Activated CD4-positive, alpha-beta T cell treated with anti-CD3 and anti-CD28 coated beads, Interleukin-2, Interleukin-6, amounts not matched to agents 100 ng/mL and 50 ng/mL, durations not matched to agents 16 hours and 8 hours (primary cell): ENCODE measurements around the gene TUBB1.
A peak's percentile ranks its signal among the peaks of the same experiment; 100 is the strongest.
"Not testable (repeated sequence)": the region's sequence is repeated elsewhere in the genome, so short reads cannot be mapped to it uniquely, and the experiment has no call there.

Experiments
- DNase-seq: peaks from one replicate; pipeline ENCODE4 v3.0.0-alpha.2; 2020

TUBB1 gene

DNA sequence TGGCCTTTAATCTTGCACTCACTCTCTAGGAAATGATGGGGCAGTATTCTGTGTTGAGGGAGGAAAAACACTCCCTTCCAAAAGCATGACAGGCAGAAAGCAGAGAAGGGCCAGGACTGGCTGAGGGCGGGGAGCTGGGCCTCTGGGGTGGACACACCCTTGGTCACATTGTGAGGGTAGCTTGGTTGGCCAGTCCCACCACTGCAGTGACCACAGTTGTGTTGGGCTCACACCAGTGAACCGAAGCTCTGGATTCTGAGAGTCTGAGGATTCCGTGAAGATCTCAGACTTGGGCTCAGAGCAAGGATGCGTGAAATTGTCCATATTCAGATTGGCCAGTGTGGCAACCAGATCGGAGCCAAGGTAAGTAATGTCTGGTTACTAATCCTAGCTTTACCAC lies at the start of gene TUBB1:
TSS of gene TUBB1 (plus strand) at position 213 of the 400 bp plus-strand sequence. CDS start at position 307, 94 bp downstream.
- no peak for DNase-seq

DNA sequence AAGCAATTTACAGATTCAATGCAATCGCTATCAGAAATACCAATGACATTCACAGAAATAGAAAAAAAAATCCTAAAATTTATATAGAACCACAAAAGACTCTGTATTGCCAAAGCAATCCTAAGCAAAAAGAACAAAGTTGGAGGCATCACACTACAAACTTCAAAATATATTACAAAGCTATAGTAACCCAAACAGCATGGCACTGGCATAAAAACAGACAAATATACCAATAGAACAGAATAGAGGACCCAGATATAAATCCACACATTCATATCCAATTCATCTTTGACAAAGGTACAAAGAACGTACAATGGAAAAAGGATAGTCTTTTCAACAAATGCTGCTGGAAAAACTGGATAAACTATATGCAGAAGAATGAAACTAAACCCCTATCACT lies 49.8 kb upstream of the TUBB1 start:
- no peak for DNase-seq

DNA sequence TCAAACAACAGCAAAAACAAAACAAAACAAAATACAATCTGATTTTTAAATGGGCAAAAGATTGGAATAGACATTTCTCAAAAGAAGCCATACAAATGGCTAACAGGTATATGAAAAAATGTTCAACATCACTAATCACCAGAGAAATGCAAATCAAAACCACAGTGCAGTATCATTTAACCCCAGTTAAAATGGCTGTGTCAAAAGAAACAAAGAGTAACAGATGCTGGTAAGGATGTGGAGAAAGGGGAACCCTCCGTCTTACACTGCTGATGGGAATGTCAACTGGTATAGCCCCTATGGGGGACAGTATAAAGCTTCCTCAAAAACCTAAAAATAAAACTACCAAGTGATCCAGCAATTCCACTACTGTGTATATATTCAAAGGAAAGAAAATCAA lies 49.1 kb upstream of the TUBB1 start:
- DNase-seq, result no peak

DNA sequence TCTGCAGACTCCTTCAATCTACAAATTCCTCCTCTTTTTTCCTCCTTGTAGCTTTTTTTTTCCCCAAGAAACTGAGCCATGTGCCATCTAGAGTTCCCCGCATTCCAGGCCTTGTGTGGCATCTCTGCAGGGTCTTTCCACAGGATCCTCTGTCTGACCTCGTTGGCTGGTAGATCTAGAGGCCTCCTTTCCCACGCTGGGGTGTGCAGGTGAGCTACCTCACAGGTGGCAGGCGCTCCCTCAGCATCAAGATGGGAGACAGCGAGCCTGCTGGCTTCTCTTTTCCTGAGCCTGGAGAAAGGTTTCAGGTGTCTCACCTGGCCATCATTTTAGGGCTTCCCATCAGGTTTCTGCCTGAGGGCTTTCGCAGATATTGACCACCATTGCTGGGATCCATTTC lies 47.8 kb upstream of the TUBB1 start:
- DNase-seq, result no peak

DNA sequence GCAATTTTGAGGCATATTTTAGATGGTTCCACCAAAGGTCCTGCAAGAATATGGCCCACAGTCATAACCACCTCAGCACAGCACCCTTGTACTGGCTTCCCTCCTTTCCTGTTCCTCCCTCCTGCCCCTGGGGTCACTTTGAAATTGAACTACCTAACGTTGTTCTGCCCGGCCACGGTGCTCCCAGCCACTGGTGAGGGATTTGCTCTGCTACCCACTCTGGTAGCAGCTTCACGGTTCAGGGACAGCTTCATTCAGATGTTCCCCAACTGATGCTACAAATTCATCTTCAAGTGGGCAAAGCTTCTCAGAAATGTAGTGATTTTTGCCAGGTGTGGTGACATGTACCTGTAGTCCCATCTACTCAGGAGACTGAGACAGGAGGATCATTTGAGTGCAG lies 46.0 kb upstream of the TUBB1 start:
- no peak for DNase-seq

DNA sequence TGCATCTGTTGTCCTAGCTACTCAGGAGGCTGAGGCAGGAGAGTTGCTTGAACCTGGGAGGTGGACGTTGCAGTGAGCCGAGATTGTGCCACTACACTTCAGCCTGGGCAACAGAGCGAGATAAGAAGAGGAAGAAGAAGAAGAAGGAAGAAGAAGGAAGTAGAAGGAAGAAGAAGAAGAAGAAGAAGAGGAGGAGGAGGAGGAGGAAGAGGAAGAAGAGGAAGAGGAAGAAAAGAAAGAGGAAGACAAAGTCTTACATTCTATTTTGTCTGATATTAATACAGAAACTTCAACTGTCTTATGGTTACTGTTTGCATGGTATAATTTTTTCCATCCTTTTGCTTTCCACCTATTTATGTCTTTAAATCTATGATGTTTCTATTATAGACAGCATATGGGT lies 45.4 kb upstream of the TUBB1 start:
- no peak for DNase-seq

DNA sequence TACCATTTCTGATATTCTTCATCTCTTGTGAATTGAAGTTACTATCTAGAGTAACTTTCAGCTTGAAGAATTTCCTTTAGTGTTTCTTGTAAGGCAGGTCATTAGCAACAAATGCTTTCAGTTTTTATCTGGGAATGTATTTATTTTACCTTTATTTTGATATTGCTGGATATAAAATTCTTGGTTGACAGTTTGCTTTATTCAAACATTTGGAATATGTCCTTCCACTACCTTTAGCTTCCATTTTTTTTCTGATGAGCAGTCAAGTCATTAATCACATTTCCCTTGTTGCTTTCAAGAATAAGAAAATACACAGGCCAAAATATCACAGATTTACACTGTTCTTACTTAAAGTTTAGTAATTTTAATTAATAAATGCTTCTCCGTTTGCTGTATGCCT lies 43.9 kb upstream of the TUBB1 start:
- no peak for DNase-seq

DNA sequence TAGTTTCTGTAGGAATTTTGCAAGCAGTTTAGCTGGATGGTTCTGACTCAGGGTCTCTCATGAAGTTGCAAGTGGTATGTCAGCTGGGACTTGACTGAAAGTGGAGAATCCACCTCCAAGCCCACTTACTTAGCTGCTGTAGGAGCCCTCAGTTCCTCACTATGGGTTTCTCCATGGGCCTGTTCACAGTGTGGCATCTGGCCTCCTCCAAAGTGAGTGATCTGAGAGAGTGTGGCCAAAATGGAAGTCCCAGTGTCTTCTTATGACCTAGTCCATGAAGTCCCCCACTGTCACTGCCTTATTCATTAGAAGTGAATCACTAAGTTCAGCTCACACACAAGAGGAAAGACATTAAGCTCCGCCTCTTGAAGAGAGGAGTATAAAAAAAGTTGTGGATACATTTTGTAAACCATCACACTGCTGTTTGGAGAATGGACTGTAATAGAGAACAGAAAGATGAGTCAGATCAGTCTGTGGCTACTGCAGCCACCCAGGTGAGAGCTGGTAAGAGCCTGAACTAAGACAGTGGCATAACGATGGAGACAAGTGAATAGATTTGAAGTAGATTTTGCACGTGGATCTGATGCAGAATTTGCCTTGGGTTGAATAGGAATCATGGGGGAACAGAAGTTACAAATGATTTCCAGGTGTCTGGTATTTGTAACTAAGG lies 43.0 kb upstream of the TUBB1 start:
- no peak for DNase-seq

DNA sequence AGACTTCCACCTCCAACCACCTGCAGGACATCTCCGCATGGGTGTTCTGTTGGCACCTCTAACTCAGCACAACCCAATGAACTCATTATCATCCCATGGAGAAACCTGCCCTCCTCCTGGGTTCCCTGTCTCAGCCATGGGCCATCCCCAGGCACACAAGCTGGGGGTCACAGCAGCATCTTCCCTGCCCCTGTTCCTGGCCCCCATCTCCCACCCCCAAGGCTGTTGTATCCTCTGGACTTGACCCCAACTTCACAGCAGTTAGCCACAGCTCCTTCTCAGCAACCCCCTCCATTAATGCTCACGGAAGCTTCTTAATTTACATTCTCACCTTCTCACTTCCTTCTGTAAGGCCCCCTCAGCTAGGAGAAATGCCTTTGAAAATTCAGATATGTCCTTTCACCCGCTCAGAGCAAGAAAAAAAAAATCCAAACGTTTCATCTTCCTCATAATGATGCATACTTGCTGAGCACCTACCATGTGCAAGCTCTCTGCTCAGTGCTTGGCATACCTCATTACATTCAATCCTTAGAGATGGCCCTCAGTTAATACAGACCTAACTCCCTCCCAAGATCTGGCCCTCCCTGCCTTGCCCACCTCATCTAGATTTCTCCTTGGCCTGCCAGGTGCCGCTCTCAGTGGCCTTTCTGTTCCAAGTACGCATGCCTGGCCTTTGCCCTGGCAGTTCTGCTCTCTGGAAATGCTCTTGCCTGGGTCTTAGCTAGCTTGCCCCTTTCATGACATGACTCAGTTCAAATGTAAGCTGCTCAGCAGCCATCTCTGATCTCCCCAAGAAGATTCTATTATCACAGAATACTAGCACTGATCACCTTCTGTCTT lies 40.7 kb upstream of the TUBB1 start:
- DNase-seq, result no peak

DNA sequence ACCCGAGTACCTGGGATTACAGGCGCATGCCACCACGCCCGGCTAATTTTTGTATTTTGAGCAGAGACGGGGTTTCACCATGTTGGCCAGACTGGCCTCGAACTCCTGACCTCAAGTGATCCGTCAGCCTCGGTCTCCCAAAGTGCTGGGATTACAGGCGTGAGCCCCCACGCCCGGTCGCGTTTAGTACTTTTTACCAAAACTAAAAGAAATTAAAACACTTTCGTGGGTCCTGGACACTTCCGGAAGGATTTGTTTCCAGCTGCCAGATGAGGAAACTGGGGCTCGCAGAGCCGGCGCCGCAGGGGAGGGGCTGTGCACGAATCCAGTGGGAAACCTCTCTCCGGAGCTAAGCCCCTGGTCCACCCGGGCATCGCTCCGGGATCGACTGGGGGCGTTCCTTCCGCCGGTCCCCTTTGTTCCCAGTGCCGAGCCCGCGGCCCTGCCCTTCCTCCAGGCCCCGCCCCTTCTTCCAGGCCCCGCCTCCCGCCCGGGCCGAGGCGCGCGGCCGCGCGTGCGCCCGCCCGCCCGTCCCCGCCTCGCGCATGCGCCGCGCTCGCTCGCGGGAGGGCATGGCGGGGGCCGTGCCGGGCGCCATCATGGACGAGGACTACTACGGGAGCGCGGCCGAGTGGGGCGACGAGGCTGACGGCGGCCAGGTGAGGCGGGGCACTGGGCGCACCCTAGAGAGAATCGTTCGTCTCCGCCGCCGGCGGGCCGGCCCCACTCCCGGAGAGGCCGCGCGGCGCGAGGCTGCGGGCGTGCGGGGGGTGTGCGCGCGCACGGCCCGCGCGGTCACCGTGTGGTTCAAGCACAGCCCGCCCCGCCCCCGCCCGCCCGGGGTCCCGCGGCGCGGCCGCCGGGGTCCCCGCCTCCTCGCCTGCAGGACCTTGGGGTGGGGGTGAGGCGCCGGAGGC lies 38.3 kb upstream of the TUBB1 start, which contains the start of gene NELFCD:
TSS of gene NELFCD (plus strand) at position 546 of the 917 bp plus-strand sequence. CDS start at position 600, 54 bp downstream.
- peak; percentile 94 for DNase-seq

DNA sequence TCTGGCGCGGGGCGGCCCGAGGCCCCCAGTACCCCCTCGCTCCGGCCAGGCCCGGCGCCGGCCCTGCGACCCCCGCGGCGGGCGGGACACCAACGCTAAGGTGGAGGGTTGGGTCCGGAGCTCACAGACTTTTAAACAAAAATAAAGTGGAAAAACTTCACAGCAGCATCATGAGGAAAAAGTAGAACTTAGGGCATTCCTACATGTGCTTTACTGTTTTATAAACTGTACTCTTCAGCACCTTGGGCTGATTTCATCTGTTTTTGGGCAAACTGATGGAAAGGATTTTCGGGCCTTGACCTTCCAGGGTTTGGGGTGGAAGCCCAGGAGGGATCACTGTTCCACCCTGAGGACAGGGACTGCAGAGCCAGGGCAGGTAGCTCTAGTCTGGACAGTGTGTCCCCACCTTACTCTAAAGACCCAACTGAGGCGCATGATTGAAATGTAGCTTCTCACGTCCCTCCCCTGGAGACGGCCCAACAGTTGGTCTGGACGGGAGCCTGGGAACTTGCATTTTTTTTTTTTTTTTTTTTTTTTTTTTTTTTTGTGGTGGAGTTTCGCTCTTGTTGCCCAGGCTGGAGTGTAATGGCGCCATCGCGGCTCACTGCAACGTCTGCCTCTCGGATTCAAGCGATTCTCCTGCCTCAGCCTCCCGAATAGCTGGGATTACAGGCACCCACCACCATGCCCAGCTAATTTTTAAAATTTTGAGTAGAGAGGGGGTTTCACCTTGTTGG lies 37.4 kb upstream of the TUBB1 start:
- DNase-seq, result peak; percentile 38

DNA sequence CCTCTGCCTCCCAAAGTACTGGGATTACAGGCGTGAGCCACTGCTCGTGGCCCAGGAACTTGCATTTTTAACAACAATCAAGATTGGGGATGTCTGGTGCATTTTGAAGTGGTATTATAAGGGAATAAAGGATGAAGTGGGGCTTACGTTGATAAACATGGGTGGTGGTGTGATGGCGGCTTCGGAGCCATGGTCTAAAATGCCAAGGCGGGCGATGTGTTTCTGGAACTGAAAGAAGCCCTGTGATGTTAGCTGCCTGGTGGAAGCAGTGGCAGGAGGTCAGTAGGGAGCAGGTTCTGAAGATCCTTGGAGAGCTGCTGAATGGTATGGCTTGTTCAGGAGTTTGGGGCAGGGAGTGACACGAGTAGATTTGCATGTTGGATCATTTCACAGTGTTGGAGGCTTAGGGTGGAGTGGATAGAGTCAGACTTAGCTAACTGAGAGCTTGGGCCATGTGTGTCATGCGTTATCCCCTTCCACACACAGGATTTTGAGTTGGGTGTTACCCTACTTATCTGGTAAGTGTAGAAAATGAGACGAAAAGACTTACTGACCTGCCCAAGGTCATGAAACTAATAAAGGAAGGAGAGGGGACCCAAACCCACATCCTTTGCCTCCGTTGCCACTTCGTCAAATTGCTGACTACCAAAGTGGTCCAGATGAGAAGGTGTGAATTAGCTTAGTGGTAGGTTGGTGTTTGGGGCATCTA lies 36.7 kb upstream of the TUBB1 start:
- DNase-seq, result peak; percentile 46

DNA sequence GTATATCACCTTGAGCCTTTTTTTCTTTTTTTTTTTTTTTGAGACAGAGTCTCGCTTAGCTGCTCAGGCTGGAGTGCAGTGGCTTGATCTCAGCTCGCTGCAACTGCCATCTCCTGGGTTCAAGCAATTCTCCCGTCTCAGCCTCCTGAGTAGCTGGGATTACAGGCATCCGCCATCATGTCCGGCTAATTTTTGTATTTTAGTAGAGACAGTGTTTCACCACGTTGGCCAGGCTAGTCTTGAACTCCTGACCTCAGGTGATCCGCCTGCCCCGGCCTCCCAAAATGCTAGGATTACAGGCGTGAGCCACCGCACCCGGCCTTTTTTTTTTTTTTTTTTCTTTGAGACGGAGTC lies 36.1 kb upstream of the TUBB1 start:
- DNase-seq, result not testable (repeated sequence)

DNA sequence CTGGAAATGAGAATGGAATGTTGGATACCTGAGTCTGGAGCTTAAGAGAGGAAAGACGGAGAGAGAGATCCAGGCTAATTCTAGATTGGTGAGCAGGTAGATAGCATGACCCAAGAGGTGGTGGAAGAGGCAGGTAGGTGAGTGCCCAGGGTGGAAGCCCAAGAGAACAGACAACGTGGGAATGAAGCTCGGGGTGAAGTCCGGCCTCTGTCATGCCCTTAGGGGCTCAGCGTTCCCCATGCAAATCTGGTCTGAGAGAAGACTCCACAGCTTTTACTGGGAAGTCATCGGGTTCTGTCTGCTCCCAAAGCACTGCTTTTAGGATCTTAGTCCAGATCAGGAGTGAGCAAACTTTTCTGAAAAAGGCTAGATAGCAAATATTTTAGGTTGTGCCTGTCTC lies 34.5 kb upstream of the TUBB1 start:
- no peak for DNase-seq

DNA sequence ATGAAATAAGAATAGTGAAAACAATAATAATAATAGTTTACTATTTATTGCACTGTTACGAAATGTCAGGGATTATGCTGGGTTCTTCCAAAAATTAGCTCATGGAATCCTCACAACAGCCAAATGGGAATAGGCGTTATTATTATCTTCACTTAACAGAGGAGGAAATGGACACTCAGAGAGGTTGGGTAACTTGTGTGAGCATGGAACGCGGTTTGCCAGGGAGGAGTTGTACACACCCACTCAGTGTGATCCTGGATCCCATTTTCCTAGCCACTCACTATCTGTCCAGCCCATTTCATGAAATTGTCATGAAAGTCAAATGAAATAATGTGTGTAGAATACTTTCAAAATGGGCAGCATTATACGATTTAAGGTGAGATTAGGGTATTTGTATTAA lies 33.6 kb upstream of the TUBB1 start:
- no peak for DNase-seq

DNA sequence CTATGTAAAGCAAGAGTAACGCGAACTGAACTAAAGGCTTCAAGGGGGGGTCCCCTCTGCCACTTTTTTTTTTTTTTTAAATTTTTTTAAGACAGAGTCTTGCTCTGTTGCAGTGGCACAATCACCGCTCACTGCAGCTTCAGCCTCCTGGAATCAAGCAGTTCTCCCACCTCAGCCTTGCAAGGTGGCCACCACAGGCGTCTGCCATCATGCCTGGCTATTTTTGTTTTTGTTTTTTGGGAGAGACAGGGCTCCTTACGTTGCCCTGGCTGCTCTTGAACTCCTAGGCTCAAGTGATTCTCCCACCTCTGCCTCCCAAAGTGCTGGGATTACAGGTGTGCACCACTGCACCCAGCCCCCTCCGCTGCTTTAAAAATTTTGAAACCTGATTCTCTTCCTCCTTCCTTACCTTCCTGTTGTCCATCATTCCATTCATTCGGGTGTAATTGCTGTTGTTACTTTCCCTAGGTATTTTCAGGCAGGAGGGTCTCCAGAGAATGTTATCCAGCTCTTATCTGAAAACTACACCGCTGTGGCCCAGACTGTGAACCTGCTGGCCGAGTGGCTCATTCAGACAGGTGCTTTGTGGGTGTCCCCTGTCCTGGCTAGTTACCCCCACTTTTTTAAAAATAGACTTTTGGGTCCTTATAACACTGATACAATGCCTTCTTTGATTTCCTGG lies 32.8 kb upstream of the TUBB1 start:
- DNase-seq, result no peak

DNA sequence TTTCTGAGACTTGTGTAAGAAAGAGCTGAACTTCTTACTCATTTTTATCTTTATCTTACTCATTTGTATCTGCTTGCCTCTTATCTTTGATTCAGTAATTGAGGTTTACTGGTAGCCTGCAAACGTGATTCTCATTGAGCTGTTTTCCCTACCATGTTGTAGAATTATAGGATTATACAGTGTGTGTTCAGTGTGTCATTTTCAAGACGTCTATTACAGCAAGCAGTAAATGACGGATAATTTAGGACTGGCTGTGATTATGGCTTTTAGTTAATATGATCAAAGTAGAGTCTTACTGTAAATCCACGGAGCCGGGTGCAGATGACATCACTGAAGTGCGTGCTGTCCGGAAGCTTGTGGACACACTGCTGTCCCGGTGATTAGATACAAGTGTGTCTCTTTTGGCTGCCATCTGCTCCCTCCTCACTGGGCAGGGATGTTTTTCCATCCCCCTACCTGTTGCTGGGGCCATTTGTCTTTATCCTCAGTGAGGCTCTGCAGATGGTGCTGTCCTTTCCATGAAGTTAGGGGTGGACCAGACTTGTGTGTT lies 32.2 kb upstream of the TUBB1 start:
- peak; percentile 29 for DNase-seq

DNA sequence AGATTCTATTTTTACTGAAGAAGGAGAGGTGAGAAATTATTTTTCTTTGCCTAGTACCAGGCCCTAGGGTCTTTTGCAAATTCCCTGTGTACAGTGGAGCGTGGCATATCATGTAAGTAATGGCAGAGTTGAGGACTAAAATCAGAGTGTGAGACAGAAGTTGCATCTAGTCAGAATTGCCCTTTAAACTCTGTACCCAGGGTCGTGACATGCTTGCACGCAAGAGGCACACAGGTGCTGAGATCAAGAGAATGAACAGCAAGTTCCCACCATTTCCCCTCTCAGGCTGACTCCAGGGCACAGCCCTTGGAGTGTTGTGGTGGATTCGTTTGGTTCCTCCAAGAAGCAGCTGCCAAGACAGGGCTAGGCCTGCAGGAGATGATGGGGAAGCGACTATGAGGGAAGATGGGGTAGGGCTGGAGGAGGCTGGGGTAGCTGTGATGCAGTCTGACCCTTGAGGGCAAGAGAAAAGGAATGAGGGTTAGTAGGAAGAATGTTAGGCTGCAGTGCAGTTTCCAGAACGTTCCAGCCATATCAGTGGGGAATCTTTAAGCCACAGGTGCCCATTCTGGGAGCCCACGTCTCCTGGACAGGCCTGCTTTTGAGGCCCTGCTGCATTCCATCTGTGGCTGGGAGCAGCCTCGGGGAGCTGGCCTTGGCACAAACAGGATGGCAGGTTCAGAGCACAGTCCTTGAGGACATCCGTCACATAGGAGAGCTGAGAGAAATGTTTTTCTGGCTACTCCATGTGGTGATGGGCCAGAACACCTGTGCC lies 31.3 kb upstream of the TUBB1 start:
- DNase-seq, result no peak

DNA sequence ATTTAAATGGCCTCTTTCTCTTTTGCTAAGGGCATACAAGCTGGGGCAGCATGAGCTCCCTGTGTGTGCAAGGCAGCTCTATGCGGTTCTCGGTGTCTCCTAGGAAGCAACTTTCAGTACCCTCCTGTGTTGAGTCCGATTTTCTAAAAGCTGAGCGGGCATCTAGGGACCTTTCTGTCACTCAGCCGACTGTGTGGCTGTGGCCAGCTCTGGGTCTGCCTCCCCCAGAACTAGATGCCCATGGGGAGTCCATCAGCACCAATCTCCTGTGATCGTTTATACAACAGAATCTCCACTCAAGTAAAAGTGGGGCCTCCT lies 30.7 kb upstream of the TUBB1 start:
- DNase-seq, result no peak

DNA sequence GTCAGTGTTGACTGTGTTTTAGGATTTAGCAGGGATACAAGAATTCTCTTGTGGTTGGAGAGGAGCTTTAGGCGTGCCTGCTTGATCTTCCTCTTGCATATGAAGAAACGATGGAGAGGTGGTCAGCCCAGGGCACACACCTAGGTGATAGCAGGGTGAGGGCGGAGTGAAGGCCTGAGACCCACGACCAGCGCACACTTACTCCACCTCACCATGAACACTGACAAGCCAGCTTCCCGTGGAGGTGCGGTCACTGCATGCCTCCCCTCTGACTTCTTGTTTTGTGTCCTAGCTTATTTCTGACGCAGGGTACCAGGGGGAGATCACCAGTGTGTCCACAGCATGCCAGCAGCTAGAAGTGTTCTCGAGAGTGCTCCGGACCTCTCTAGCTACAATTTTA lies 30.0 kb upstream of the TUBB1 start:
- DNase-seq, result no peak
